ENCODE results near the gene GALNT1. TPM values are rescaled to one million over a fixed set of nuclear protein-coding genes. Genes with fewer than 3 reads are reported as not detected.

Gene GALNT1
- total RNA-seq, 1 experiment from 2014 or later: 54.7 TPM

DNA sequence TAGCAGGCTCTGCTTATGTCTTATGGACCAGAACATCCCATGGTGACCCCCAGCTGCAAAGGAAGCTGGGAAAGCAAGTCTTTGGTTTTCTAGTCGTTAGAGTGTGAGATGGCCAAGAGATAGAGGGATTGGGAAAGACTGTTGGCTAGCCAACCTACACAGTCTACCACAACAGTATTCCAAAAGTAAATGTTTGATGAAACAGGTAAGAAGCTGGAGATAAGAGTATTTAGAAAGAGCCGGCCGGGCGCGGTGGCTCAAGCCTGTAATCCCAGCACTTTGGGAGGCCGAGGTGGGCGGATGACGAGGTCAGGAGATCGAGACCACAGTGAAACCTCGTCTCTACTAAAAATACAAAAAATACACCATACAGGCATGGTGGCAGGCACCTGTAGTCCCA is 124.4 kb downstream of the GALNT1 start:
- Histone ChIP-seq H4K20me1 (ENCODE audit: insufficient read depth) (no peaks in the 10 kb centered on the region), H3K4me1 (ENCODE audit: control insufficient read depth in 1 of 2, insufficient read depth in 2 of 2, low read length in 2 of 2) (no peaks in the 10 kb centered on the region), H3K27ac (ENCODE audit: low read depth, low read length) (no peak overlapping the region), H2AFZ (ENCODE audit: low read depth, low read length, poor library complexity, severe bottlenecking) (no peak overlapping the region), H3K4me2 (ENCODE audit: low read length) (no peak overlapping the region), H3K9me3 (ENCODE audit: control insufficient read depth in 1 of 2, insufficient read depth in 1 of 2, low read depth in 1 of 2, low read length in 2 of 2) (no peaks in the 10 kb centered on the region), H3K27me3 (ENCODE audit: insufficient read depth, low read length) (no peaks in the 10 kb centered on the region), H3K9me2 (ENCODE audit: insufficient read depth) (no peaks in the 10 kb centered on the region), H3K36me3 (ENCODE audit: control insufficient read depth in 1 of 2, insufficient read depth in 2 of 2, low read length in 2 of 2) (peaks cover 0 to 5% of the 10 kb centered on the region in 2 experiments; a peak in 1 of 4 replicates), H3K4me3 (replicated peaks in 1 of 2; ENCODE audit: low read depth in 1 of 2, low read length in 2 of 2) (no peak overlapping the region), H3K9ac (ENCODE audit: low read length) (no peak overlapping the region), H3K79me2 (ENCODE audit: insufficient read depth, low read length) (no peaks in the 10 kb centered on the region)
- BruUV-seq (replicated peaks): no TSS peak
- TF ChIP-seq POLR2AphosphoS5 (IDR thresholded peaks at IDR 0.05; ENCODE audit: low read depth, low read length) (no peak), ZFX (IDR thresholded peaks at IDR 0.05) (no peak), CBX3 (IDR thresholded peaks at IDR 0.05; ENCODE audit: low read depth) (no peak), POLR2A (IDR thresholded peaks at IDR 0.05; ENCODE audit: borderline replicate concordance, extremely low read depth, insufficient read depth, insufficient read length) (no peak), EZH2 (IDR thresholded peaks at IDR 0.05) (no peak), YY1 (IDR thresholded peaks at IDR 0.05; ENCODE audit: extremely low read depth, insufficient replicate concordance, low read depth, low read length) (no peak), ELF1 (IDR thresholded peaks at IDR 0.05; ENCODE audit: borderline replicate concordance, low read depth) (no peak), EGR1 (IDR thresholded peaks at IDR 0.05; ENCODE audit: low read depth) (no peak), ZNF274 (IDR thresholded peaks at IDR 0.05; ENCODE audit: low read depth, low read length) (no peak), SIN3A (IDR thresholded peaks at IDR 0.05; ENCODE audit: low read depth) (no peak), JUND (IDR thresholded peaks at IDR 0.05) (no peak)
- TF ChIP-seq, protein P1, sequence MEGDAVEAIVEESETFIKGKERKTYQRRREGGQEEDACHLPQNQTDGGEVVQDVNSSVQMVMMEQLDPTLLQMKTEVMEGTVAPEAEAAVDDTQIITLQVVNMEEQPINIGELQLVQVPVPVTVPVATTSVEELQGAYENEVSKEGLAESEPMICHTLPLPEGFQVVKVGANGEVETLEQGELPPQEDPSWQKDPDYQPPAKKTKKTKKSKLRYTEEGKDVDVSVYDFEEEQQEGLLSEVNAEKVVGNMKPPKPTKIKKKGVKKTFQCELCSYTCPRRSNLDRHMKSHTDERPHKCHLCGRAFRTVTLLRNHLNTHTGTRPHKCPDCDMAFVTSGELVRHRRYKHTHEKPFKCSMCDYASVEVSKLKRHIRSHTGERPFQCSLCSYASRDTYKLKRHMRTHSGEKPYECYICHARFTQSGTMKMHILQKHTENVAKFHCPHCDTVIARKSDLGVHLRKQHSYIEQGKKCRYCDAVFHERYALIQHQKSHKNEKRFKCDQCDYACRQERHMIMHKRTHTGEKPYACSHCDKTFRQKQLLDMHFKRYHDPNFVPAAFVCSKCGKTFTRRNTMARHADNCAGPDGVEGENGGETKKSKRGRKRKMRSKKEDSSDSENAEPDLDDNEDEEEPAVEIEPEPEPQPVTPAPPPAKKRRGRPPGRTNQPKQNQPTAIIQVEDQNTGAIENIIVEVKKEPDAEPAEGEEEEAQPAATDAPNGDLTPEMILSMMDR (IDR thresholded peaks at IDR 0.05 in 2 of 3, conservative IDR thresholded peaks at IDR 0.05 in 1 of 3; ENCODE audit: borderline replicate concordance in 1 of 3, insufficient read depth in 1 of 3, low read depth in 2 of 3, low read length in 2 of 3): no peak
- ATAC-seq: no peak
- DNase-seq (ENCODE audit: low read depth, low spot score): no peak
- ChIA-PET POLR2A (no interaction called here), RAD21 (ENCODE audit: low non-redundant PET in 1 of 2, low total read pairs in 2 of 2, uncharacterized antibody in 2 of 2, unreplicated experiment in 2 of 2) (no interaction called here), CTCF (no interaction called here)
- intact Hi-C loops (cut with micrococcal nuclease): loop anchor here (10.0 kb wide), 1 partner anchor 301 kb away; no protein-coding TSS in a partner anchor
